ENCODE measurements around the gene CSTF1. TPM values are rescaled to one million over a fixed set of nuclear protein-coding genes. Genes with fewer than 3 reads are reported as not detected.

The CSTF1 gene
- total and polyA plus RNA-seq, 2 of the 8 experiments (the other 6 are each of a cell fraction or from before 2014, with no cell fraction given): 59.4 to 83.5 TPM

DNA sequence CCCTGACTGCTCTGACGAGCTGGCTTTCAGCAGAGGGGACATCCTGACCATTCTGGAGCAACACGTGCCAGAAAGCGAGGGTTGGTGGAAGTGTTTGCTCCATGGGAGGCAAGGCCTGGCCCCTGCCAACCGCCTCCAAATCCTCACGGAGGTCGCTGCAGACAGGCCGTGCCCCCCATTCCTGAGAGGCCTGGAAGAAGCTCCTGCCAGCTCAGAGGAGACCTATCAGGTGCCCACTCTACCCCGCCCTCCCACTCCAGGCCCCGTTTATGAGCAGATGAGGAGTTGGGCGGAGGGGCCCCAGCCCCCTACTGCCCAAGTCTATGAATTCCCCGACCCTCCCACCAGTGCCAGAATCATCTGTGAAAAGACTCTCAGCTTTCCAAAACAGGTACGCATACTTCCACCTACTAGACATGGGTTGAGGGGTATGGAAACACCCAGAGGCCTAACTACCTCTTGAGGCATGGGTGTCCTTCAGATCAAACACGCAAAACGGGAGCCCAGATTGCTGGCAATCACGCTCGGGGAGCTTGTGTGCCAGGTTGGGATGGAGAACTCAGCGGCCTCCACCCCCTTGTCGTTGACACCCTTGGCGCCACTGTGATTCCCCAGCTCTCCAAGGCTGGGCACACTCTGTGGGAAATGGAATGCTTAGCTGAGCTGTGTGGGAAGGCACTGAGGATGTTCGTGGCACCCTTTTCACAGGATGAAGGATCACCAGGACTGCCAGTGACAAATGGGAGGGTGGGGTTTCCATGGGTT lies 44.9 kb downstream of the CSTF1 start:
- no peaks in the 10 kb centered on the region for H4K20me1 ChIP-seq (replicated peaks in 1 of 2; ENCODE audit: control insufficient read depth in 1 of 2, insufficient read depth in 2 of 2, low read length in 2 of 2)
- H3K4me3 ChIP-seq (ENCODE audit: extremely low read depth in 1 of 4, insufficient read depth in 2 of 4, low read depth in 3 of 4, low read length in 4 of 4): no peak overlapping the region
- H2BK20ac ChIP-seq (ENCODE audit: low read length): no peak overlapping the region
- WGBS, 2 experiments (ENCODE audit: extremely low coverage in 1 of 2, insufficient coverage in 1 of 2, insufficient read length in 1 of 2, insufficient replicate concordance in 2 of 2, low coverage in 1 of 2, low lambda C conversion rate in 2 of 2, missing lambda C conversion rate in 1 of 2): 83% methylated on average over 20 of the region's 20 CpGs; no CpG with 5 or more reads in 1 of the 2 experiments
- H3K23me2 ChIP-seq (ENCODE audit: low read depth, low read length): no peaks in the 10 kb centered on the region
- no peak overlapping the region for H3K4me2 ChIP-seq (ENCODE audit: insufficient read depth in 1 of 2, low read depth in 2 of 2, low read length in 2 of 2)
- H3K18ac ChIP-seq (ENCODE audit: extremely low read depth, low read length): no peak overlapping the region
- H2BK120ac ChIP-seq (replicated peaks; ENCODE audit: low read depth, low read length): no peak overlapping the region
- H3K79me1 ChIP-seq (ENCODE audit: low read depth, low read length): no peaks in the 10 kb centered on the region
- no peak overlapping the region for H3K56ac ChIP-seq (replicated peaks; ENCODE audit: insufficient read length, low read depth, low read length)
- no peaks in the 10 kb centered on the region; a peak in 1 of 7 replicates for H3K27me3 ChIP-seq (replicated peaks in 1 of 4; ENCODE audit: control insufficient read depth in 3 of 4, extremely low read depth in 1 of 4, insufficient read depth in 3 of 4, low read length in 3 of 4)
- POLR2A ChIA-PET (ENCODE audit: partially characterized antibody): no interaction called here
- no peak overlapping the region for H4K91ac ChIP-seq (replicated peaks; ENCODE audit: insufficient read length, low read length)
- FAIRE-seq: no peak
- no peak overlapping the region for H2BK15ac ChIP-seq (ENCODE audit: low read length)
- H3K27ac ChIP-seq (ENCODE audit: low read depth, low read length): no peak overlapping the region
- no peak overlapping the region for H4K5ac ChIP-seq (ENCODE audit: insufficient read length, low read depth, low read length)
- no peak overlapping the region for H2AK5ac ChIP-seq (ENCODE audit: low read depth, low read length)
- H3K4ac ChIP-seq (replicated peaks; ENCODE audit: insufficient read length, low read depth, low read length): no peak overlapping the region
- CTCF ChIA-PET (ENCODE audit: partially characterized antibody): interaction anchor here (1.2 kb wide), 1 partner anchor 364 kb away, joined by 4 read pairs; no protein-coding TSS in a partner anchor
- H3K23ac ChIP-seq (ENCODE audit: insufficient read length): no peak overlapping the region
- H3K4me1 ChIP-seq (replicated peaks in 1 of 4; ENCODE audit: control insufficient read depth in 3 of 4, insufficient read depth in 4 of 4, low read length in 3 of 4): no peaks in the 10 kb centered on the region
- no peak overlapping the region for H4K8ac ChIP-seq (ENCODE audit: extremely low read depth, insufficient read depth, low read length)
- no peaks in the 10 kb centered on the region for H3K79me2 ChIP-seq (ENCODE audit: control insufficient read depth in 1 of 2, insufficient read depth in 2 of 2, low read length in 2 of 2)
- H3K9ac ChIP-seq (replicated peaks in 1 of 4; ENCODE audit: extremely low read depth in 1 of 4, low read depth in 3 of 4, low read length in 3 of 4): no peak overlapping the region
- no peak overlapping the region for H2BK12ac ChIP-seq (ENCODE audit: low read depth, low read length)
- no peak overlapping the region for H2AFZ ChIP-seq (ENCODE audit: low read length)
- H3K14ac ChIP-seq (ENCODE audit: insufficient read length): no peak overlapping the region
- H2BK5ac ChIP-seq (ENCODE audit: low read depth, low read length): no peak overlapping the region
- no peaks in the 10 kb centered on the region for H3K36me3 ChIP-seq (ENCODE audit: control insufficient read depth in 2 of 4, insufficient read depth in 4 of 4, low read length in 3 of 4)
- no peak for DNase-seq (ENCODE audit: low read depth in 1 of 2, low spot score in 2 of 2)
- no peaks in the 10 kb centered on the region for H3K9me3 ChIP-seq (ENCODE audit: insufficient read depth in 2 of 2, low read depth in 1 of 2, low read length in 1 of 2)
- TF ChIP-seq HDAC6 (IDR thresholded peaks at IDR 0.05; ENCODE audit: low read depth, low read length) (no peak), NANOG (IDR thresholded peaks at IDR 0.05; ENCODE audit: insufficient read depth, low read depth, low read length, poor library complexity, severe bottlenecking) (no peak), CEBPB (IDR thresholded peaks at IDR 0.05; ENCODE audit: low read depth, low read length) (no peak), ZNF274 (IDR thresholded peaks at IDR 0.05; ENCODE audit: borderline replicate concordance, extremely low read depth, low read length) (no peak), JUND (IDR thresholded peaks at IDR 0.05; ENCODE audit: low read length) (no peak), KDM1A (IDR thresholded peaks at IDR 0.05; ENCODE audit: borderline replicate concordance, low read length) (no peak), TAF7 (optimal IDR thresholded peaks at IDR 0.05; ENCODE audit: borderline replicate concordance, low read depth, low read length) (no peak), CHD1 (IDR thresholded peaks at IDR 0.05; ENCODE audit: low read depth, low read length) (no peak), RNF2 (IDR thresholded peaks at IDR 0.05; ENCODE audit: borderline replicate concordance, low read depth, low read length, missing control alignments, poor library complexity, severe bottlenecking) (no peak), RFX5 (IDR thresholded peaks at IDR 0.05; ENCODE audit: borderline replicate concordance, low read depth, low read length) (no peak), SIX5 (IDR thresholded peaks at IDR 0.05; ENCODE audit: low read depth, low read length) (no peak)
- TF ChIP-seq, protein P1, sequence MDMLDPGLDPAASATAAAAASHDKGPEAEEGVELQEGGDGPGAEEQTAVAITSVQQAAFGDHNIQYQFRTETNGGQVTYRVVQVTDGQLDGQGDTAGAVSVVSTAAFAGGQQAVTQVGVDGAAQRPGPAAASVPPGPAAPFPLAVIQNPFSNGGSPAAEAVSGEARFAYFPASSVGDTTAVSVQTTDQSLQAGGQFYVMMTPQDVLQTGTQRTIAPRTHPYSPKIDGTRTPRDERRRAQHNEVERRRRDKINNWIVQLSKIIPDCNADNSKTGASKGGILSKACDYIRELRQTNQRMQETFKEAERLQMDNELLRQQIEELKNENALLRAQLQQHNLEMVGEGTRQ (IDR thresholded peaks at IDR 0.05; ENCODE audit: low read length): no peak
